NCI-H146 treated with DMSO at 0.1 percent for 48 hours (cell line): ENCODE results near the gene ABI3.

Source experiments
- DNase-seq: peaks from one replicate; lab custom pipeline; 2025; ENCODE audit not compliant: unreplicated experiment; lab: John Stamatoyannopoulos, UW

The ABI3 gene

DNA sequence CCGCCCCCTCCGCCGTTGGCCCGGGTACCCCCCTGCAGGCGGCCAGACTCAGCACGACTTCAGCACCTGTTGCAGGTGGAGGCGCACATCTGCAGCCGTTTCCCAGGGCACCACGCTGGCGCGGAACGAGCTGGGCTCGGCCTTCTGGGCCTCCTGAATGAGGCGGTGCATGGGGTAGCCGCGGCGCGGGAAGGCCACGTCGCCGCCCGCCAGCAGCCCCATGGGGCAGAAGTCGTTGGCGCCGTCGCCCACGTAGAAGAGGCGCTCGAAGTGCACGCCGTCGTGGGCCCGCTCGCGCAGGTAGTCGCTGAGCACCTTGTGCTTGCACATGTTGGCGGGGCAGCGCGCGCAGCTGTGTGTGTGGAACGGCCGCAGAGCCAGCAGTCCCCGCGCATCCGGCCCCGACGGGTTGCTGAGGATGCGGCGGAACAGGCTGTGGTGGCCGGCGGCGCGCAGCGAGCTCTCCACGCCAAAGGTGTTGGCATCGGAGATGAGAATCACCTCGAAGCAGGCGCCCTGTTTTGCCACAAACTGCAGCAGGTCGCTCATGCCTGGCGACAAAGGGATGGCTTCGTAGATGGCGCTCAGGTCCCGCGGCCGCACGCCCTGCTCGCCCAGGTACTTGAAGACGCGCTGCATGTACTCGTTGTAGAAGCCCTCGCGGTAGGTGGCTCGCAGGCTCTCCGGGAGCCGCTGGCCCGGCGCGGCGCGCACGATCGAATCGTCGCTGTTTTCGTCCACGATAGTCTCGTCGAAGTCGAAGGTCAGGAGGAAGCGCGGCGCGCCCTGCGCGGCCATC, 13.9 kb downstream of the ABI3 start:
- DNase-seq = peak; percentile 3

DNA sequence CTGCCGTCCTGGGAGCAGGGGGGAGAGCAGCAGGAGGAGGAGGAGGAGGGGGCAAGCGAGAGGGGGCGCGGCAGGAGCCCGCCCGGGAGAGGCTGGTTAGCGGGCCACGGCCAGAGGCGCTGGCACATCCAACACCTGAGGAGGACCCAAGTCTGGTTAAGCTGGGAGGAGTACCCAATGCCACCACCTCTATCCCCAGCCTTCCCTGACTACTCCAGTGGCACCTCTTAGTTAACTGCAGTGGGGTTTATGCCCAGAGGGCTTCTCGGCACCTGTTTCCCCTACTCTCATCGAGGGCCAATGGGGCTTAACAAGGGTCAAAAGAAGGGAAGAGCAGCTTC, 14.5 kb downstream of the ABI3 start:
- no peak for DNase-seq

DNA sequence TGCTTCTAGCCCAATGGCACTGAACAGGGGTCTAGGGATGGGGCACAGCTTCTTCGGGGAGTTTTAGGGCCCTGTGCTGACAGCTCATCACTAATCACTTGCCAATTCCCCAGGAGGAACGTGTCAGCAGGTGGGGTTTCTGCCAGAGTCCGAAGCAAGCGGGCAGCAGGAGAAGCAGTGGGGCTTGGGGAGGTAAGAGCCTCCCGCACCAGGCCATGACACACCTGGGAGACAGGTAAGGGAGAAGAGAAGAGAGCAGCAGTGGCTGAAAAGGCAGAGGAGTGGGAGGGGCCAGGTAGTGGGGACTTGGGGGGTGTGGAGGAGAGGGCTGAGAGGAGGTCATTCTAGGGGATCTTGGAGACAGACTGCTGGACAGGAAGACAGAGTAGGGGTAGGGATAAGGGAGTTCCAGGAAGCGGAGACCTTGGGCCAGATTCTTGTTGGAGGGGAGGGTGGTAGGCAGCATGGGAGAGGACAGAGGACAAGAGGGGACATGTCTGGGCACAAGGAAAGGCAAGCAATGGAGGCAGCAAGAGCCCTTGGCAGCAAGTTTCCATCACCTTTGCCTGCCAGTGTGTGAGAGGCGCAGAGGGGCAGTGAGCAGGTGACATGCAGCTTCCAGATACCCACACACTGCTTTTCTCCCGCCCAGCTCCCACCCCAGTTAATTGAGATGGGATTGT, 15.2 kb downstream of the ABI3 start:
- no peak for DNase-seq

DNA sequence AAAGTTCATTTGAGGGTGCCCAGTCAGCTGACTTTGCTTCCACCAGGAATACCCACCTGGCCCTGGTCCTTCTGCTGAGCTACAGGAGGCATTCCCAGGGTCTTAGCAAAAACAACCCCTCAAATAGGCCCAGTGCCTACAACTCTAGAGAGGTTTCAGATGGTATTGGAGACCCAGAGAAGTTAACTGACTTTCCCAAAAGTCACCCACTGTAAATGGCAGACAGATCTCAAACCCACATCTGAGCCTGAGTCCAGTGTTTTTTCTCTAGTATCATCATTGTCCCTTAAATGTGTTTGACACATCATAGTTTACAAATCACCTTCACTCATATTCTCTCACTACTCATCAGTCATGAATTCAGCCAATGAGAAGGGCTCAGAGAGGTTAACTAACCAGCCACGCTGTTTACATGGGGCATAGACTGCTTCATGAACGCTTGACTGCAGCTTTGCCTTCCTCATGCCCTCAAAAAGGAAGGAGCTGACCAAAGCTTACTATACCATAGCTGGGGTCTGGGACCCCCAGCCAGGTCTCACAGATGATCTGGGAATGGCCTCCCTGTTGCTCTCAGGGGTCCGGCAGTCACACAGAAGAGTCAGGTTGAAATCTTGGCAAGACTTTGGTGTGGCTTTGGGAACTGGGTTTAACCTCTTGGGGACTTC, 16.4 kb downstream of the ABI3 start:
- no peak for DNase-seq

DNA sequence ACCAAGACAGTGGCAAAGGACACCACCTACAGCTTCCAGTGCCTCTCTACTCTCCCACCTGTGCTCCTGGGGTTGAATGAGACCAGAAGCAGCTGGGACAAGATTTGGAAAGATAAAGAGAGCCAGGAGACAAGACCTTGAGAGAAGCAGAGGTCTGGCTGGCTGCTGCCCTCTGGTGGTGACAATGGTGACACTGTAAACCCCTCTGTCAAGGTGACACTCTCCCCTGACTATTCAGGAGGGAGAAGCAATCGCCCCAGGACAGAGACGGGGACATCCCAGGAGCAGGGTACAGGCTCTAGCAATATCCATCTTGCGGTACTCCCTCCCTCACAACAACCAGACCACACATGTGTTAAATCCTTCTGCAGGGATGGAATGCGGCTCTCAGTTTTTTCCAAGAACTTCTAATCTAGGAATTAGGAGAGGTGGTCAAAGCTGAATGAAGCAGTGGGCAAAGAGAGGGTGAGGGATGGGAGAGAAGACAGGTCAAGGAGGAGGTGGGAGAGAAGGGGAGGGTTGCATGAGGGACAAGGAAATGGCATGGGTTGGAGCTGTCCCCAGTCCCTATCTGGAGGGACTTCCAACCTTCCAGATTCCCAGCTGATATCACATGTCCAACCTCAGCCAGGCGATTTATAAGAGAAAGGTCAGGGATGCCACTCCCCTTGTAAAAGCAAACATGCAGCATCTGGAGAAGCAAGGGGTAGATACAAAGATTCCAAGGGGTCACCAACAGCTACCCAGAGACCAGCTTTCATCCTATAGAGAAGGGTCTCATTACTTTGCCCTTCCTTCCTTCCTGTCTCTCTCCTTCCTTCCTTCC, 17.1 kb downstream of the ABI3 start:
- DNase-seq = peak; percentile 9

DNA sequence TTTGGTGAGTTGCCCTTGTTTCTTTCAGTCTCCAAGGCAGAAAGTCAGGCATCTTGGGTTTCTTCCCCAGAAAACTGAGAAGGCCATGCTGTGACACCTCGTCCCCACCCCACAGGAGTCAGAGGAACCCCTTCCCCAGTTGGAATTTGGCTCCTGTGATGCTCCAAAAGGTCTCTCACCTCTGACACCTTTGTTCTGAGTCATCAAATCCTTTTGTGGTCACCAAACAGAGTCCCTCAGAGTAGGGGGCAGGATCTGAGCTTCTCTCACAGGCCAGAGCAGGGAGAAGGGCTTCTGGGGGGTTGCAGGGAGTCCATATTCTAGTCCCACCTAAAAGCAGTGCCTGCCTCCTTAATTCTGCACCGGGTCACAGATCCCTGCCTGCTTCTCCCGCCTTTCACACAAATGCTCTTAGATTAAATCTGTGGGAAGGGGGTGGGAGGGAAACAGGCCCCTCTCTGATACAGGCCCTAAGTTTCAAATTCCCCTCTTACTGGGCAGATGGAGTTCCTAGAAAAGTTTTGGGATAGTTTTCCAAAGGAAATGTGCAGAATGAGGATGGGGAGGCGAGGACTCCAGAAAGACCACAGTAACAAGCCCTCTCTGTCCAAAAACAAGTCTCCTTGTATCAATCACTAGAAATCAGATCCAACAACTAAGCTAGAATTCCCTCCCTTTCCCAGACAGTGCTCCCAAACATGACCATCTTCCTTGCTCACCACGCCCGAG, 18.7 kb downstream of the ABI3 start:
- no peak for DNase-seq

DNA sequence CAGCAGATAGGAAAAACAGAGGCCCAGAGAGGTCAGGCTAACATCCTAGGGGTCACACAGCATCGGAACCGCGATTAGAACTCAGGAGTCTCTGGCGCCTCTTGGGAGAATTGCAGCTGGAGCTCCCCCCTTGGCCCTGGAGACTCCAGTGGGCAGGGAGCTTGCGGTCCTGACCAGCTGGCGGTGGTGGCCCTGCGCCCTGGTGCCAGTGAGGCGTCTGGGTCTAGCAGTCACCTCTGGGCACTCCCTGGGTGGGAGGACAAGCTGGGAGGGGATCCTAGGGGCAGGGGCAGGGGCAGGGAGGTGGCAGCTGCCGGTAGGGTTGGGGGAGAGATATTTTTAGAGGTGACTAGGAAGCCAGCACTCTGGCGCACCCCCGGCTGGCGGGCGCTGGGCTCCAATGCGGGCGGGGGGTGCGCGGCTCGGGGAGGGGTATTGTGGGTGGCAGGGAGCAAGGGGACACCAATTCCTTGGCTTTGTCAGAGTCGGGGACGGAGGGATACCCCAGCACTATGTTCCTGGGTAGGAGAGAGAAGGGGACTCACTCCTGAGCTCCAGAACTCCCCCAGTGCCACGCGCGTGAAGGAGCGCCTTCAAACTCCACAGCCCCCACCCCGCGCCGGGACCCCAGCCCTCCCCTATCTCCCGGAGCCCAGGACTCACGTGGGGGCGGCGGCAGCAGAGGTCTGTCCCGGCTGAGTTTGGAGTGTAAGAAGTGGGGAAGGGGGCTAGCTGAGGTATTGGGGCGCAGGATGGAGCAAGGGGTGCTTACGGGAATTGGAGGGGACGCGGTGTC, 19.5 kb downstream of the ABI3 start:
- DNase-seq = no peak

DNA sequence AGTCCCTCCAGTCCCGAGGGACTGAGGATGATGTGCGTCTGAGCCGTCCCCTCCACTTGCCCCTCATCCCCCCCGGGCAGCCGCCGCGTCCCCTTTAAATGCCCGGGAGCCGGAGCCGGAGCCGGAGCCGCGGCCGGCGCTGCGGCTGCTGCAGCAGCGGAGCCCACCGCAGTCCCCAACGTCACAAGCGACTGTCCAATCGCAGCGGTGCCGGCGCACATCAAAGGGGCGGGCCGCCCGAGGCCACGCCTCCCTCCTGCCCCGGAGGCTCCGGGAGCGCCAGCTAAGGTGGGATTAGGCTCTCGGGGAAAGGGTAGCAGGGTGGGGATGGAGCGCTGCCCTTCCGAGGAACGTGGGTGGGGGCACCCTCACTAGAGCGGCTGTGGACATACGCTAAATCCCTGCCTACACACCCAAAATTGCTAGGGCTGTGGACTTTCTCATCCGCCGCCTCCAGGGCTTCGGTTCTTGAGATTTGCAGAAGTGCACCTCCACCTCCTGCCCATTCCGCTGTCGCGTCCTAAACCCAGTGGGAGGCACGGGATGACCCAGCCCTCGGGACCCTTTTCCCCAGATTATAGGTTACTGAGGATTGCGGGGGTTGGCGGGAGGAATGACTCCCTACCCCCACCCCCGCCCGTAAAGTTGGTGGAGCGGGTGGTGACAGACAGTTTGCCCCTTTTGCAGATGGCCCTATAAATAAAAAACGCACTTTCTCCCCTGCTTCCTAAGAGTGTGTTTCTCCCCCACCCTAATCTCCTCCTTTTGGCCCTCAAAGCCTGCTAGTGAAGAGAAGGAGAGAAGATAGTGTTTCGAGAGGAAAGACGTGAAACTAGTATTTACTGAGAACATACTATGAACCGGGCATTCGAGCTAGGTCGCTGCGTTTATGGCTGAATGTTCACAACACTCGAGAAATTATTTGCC, 20.4 kb downstream of the ABI3 start, which contains the start of gene PHOSPHO1:
PHOSPHO1 (minus strand) TSS at position 152 of the 927 bp plus-strand sequence. CDS start 4,096 bp downstream, outside the sequence.
- DNase-seq = peak; percentile 33

DNA sequence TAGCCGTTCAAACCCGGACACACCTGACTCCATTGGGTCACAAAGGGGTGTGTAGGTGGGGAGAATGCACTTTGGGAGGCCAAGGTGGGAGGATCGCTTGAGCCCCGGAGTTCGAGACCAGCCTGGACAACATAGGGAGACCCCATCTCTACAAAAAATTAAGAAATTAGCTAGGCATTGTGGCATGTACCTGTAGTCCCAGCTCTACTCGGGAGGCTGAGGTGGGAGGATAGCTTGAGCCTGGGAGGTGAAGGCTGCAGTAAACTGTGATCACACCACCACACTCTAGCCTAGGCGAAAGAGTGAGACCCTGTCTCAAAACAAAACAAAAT, 21.0 kb downstream of the ABI3 start:
- DNase-seq = no peak

DNA sequence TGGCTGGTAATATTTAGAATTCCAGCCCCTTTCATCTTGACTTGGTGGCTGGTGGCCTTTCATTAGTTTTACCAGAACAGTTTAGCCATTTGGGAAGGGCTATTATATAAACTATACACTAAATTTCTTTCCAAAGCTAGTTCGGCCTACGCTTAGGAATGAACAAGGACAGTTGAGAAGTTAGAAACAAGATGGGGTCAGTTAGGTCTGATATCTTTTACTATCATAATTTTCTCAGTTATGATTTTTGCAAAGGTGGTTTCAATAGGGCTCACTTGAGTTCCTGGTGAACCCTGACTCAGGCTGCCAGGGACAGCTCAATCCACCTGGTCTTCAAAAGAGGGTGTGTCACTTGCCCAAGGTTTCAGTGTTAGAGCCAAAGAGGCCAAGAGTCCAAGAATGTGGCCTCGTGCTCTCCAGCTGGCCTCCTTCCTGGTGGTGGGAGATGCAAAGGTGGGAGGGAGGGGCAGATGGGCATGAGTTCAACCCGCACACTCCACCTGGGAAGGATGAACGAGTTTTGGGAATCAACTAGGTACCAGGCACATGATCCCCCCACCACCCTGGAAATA, 24.1 kb downstream of the ABI3 start:
- DNase-seq = no peak

DNA sequence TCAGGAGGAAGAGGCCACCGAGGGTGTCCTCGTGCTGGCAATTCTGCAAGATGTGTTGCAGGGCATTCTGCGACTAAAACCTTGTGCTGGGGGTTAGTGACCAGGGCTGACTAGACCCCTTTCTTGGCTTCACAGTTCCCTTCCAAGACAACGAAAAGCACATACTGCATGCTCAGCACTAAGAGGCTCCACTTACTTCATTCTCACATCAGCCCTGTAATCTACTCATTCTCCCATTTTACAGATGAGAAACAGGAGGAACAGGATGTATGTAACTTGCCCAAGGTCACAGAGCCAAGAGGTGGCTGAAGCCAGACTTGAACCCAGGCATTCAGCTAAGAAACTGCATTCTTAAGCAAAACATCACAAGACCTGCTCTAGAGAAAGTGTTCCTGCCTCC, 25.4 kb downstream of the ABI3 start:
- no peak for DNase-seq

DNA sequence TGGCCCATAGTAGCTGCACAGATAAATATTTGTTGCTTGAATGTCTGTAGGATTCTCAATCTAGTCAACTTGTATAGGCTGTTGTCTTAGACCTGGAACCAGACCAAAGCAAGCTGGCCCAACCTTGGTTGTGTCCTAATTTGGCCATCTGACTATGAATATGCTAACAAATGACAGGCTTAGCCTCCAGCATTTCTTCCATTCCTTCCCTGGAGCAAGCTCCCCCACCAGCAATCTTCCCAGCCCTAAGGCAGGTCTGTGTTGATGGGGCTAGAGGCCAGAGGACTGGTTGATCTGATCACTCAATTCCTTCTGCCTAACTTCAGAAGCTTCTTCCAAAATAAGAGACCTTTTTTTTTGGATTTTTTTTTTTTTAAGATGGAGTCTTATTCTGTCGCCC, 29.5 kb downstream of the ABI3 start:
- DNase-seq = no peak

DNA sequence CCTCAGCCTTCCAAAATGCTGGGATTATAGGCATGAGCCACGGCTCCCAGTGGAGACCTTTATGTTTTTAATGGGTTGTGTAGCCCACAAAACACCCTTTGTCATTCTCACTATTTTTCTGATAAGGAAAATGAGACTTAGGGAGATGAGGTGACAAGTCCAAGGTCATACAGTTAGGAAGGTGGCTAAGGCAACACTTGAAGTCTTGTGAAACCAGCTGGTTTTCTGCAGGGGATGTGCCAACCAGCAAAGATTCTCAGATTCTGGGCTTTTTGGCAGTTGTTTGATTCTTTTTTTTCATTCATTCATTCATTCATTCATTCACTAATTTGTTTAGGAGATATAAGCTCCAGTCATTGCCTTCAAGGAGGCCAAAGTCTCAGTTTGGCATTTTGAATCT, 30.1 kb downstream of the ABI3 start:
- DNase-seq = no peak

DNA sequence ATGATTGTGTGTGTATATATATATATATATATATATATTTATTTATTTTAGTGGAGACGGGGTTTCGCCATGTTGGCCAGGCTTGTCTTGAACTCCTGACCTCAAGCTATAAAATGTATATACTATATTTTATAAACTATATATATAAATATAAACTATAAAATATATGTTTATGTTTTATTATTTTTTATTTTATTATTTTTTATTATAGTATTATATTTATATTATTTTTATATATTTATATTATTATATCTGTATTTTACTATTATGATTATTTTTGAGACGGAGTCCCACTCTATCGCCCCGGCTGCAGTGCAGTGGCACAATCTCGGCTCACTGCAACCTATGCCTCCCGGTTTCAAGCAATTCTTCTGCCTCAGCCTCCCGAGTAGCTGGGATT, 30.5 kb downstream of the ABI3 start:
- no peak for DNase-seq

DNA sequence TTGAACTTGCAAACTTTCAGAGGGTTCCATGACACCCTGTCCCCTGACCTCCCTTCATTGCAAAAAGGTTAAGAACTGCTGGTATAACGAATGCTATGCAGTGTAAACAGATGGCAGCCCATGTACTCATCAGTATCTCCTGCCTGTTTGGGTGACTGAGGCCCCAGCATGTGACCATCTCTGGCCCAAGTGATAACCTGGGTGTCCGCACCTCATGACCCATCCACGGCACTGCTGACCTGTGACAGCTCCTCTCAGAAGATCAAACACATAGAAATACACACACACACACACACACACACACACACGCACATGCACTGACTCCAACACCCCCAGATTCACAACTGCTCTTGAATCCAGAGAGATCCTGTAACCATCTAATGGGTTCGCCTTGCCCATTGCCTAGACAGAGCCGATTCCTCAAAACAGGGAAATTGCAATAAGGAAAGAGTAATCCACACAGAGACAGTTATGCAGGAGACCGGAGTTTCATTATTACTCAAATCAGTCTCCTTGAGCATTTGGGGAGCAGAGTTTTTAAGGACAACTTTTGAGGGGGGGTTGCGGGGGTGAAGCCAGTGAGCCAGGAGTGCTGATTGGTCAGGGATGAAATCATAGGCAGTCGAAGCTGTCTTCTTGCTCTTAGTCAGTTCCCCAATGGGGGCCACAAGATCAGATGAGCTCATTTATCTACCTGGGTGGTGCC, 31.3 kb downstream of the ABI3 start:
- no peak for DNase-seq

DNA sequence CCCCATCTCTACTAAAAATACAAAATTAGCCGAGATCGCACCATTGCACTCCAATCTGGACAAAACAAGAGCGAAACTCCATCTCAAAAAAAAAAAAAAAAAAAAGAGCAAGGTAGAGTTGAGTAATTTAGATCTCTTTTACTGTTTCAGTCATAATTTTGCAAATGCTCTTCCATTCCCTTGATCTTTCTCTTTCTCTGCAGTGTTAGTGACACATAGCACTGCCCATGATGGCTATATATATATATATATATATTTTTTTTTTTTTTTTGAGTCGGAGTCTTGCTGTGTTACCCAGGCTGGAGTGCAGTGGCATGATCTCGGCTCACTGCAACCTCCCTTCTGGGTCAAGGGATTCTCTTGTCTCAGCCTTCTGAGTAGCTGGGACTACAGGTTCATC, 32.3 kb downstream of the ABI3 start:
- no peak for DNase-seq

DNA sequence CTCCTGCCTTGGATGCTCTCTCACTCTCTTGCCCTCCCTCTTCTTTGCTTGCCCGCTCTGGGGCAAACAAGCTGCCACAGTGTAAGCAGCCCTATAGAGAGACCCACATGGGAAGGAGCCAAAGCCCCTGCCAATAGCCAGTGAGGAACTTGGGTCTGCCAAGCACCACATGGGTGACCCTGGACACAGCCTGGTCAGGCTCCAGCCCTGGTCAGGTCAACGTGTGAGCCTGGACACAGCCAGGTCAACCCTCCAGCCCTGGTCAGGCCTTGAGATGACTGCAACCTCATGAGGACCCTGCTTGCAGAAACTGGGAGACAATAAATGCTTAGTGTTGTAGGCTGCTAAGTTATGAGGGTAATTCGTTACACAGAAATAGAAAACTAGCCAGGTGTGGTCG, 34.3 kb downstream of the ABI3 start:
- no peak for DNase-seq

DNA sequence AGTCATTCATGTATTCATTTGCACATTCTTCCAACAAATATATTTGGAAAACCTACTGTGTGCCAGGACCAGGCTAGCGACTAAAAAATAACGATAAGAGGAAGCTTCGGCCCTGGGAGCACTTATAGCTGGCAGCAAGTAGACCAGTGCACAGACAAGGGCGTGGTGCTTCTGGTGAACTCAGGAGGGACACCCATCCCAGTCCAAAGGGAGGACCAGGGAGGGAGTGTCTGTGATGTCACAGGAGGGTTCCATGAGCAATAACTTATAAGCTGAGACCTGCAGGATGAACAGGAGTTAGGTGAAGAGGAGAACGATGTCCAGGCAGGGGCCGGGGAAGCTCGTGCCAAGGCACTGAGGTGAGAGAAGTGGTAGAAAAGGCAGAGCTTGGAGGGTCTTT, 37.4 kb downstream of the ABI3 start:
- no peak for DNase-seq
